ENCODE results near the gene TNF.

The TNF gene

GRCh38 chr6:31528307-31528777 lies 47.0 kb upstream of the TNF start (continued):
- TF ChIP-seq PRDM10 (tag by site-specific recombination; IDR thresholded peaks at IDR 0.05) (peak; percentile 33), ZBTB17 (tag by site-specific recombination; IDR thresholded peaks at IDR 0.05) (peak; percentile 78), KLF10 (tag by site-specific recombination; IDR thresholded peaks at IDR 0.05) (peak; percentile 14; the same call in 1 of the 2 replicates), ZNF600 (tag by site-specific recombination; IDR thresholded peaks at IDR 0.05) (peak; percentile 97)

- ChIA-PET POLR2A (interaction anchor here (0.5 to 6.3 kb wide), 14 partner anchors 9 to 657 kb away, joined by 3 to 112 read pairs (median 6); partner anchors contain the start of genes ABHD16A, C6orf47, DDX39B and HSPA1A), CTCF (interaction anchor here (1.0 to 2.7 kb wide), 6 partner anchors 12 to 70 kb away, joined by 3 to 26 read pairs (median 4); partner anchors contain the start of gene DDX39B)
- no peak within 1 kb of the TSS for H3K4me3 ChIP-seq (ENCODE audit: low read depth, low read length)
- no peak within 1 kb of the TSS for H3K27ac ChIP-seq (ENCODE audit: extremely low read depth, low read depth, low read length)
- no peaks in the 10 kb centered on the region for H3K9me3 ChIP-seq (ENCODE audit: control insufficient read depth, insufficient read depth, low read depth, low read length)
- H3K36me3 ChIP-seq (ENCODE audit: control insufficient read depth in 2 of 2, insufficient read depth in 1 of 2, low read length in 2 of 2): peaks cover 35 to 49% of the 10 kb centered on the region in 2 experiments
- H3K4me1 ChIP-seq (ENCODE audit: control insufficient read depth, insufficient read depth, low read length): peaks cover 3% of the 10 kb centered on the region
- TF ChIP-seq KLF17 (tag by site-specific recombination; IDR thresholded peaks at IDR 0.05) (0 out of 2 replicates have a peak, but pooled peaks have one; percentile 37), ZSCAN5A (tag by site-specific recombination; IDR thresholded peaks at IDR 0.05) (no peak), HIC1 (tag by site-specific recombination; IDR thresholded peaks at IDR 0.05) (peak; percentile 68), CTCF (tag by site-specific recombination; IDR thresholded peaks at IDR 0.05) (no peak), ZNF423 (tag by site-specific recombination; IDR thresholded peaks at IDR 0.05) (peak; percentile 93), ZNF561 (tag by site-specific recombination; IDR thresholded peaks at IDR 0.05; ENCODE audit: borderline replicate concordance) (no peak), HOXD13 (CRISPR knock-in tag; IDR thresholded peaks at IDR 0.05; ENCODE audit: borderline replicate concordance) (no peak), ZNF133 (tag by site-specific recombination; IDR thresholded peaks at IDR 0.05) (no peak), TRIM28 (IDR thresholded peaks at IDR 0.05; ENCODE audit: borderline replicate concordance, low read length) (no peak), ZNF121 (tag by site-specific recombination; IDR thresholded peaks at IDR 0.05) (no peak), KLF8 (tag by site-specific recombination; IDR thresholded peaks at IDR 0.05) (no peak), SP3 (tag by site-specific recombination; IDR thresholded peaks at IDR 0.05) (no peak), ZNF670 (tag by site-specific recombination; IDR thresholded peaks at IDR 0.05; ENCODE audit: low read depth) (no peak), HOXC10 (CRISPR knock-in tag; IDR thresholded peaks at IDR 0.05) (no peak), GLIS2 (tag by site-specific recombination; IDR thresholded peaks at IDR 0.05) (peak; percentile 76), ZNF239 (tag by site-specific recombination; IDR thresholded peaks at IDR 0.05) (no peak), TCF7L2 (IDR thresholded peaks at IDR 0.05; ENCODE audit: borderline replicate concordance, low read depth, low read length) (no peak), REPIN1 (tag by site-specific recombination; IDR thresholded peaks at IDR 0.05; ENCODE audit: low read depth) (no peak), PRDM10 (tag by site-specific recombination; IDR thresholded peaks at IDR 0.05) (peak; percentile 50; the same call in 1 of the 2 replicates)
Measured at GRCh38 chr6:31528821-31529328, 46.5 kb upstream of the TNF start, which contains the start of gene MCCD1. Gene MCCD1 (plus strand): TSS chr6:31528962. CDS start chr6:31529015, 53 bp downstream.
